Esophagus (tissue), 2 donors: ENCODE measurements around the gene PDXK. TPM values are rescaled to one million over a fixed set of nuclear protein-coding genes. Genes with fewer than 3 reads are reported as not detected.
A peak's percentile ranks its signal among the peaks of the same experiment; 100 is the strongest.

ENCODE experiments used
- H3K27ac ChIP-seq, 2 donors: one replicate each; pipeline ENCODE4 v1.5.1; 2013; ENCODE audit warnings: low read depth in 2 of 2, mild to moderate bottlenecking in 2 of 2, inconsistent platforms in 1 of 2, low read length in 1 of 2, moderate library complexity in 1 of 2
- H3K27me3 ChIP-seq, 2 donors: one replicate each; pipeline ENCODE4 v1.6.1; 2013; ENCODE audit warnings: low read length in 2 of 2, control low read depth in 1 of 2, mild to moderate bottlenecking in 1 of 2; ENCODE audit not compliant: insufficient read depth in 2 of 2, control insufficient read depth in 1 of 2
- H3K36me3 ChIP-seq, 2 donors: one replicate each; pipeline ENCODE4 v1.6.1; 2013; ENCODE audit warnings: low read length in 1 of 2; ENCODE audit not compliant: control insufficient read depth in 2 of 2, insufficient read depth in 2 of 2
- H3K4me1 ChIP-seq, 2 donors: one replicate each; pipeline ENCODE4 v1.6.1; 2013; ENCODE audit warnings: low read length in 1 of 2; ENCODE audit not compliant: control insufficient read depth in 2 of 2, insufficient read depth in 2 of 2
- H3K4me3 ChIP-seq, 2 donors: one replicate each; pipeline ENCODE4 v1.5.1; 2013; ENCODE audit warnings: low read length in 2 of 2, mild to moderate bottlenecking in 2 of 2, low read depth in 1 of 2, moderate library complexity in 1 of 2
- H3K9me3 ChIP-seq, 2 donors: one replicate each; pipeline ENCODE4 v1.6.1; 2013; ENCODE audit warnings: mild to moderate bottlenecking in 2 of 2, low read depth in 1 of 2, low read length in 1 of 2, moderate library complexity in 1 of 2; ENCODE audit not compliant: control insufficient read depth in 2 of 2, insufficient read depth in 1 of 2
- WGBS, 2 donors: extraction: QIAGEN DNeasy Blood & Tissue Kit; methylation state at CpG; one replicate each; pipeline ENCODE4 v1.1.7; 2013; 5-methylcytosine and 5-hydroxymethylcytosine counted together
- polyA plus RNA-seq, 2 donors: library from polyadenylated mRNA; stranded (reverse); fragments of 200-250 nt; gene quantifications; one replicate each; pipeline ENCODE4 v1.2.3, GENCODE V29; 2013
- donor health status: healthy with polysubstance abuse.
- donor health status: Bipolar disorder and iron deficiency.

PDXK gene
- polyA plus RNA-seq, 2 donors: 54.7 to 73.4 TPM

DNA sequence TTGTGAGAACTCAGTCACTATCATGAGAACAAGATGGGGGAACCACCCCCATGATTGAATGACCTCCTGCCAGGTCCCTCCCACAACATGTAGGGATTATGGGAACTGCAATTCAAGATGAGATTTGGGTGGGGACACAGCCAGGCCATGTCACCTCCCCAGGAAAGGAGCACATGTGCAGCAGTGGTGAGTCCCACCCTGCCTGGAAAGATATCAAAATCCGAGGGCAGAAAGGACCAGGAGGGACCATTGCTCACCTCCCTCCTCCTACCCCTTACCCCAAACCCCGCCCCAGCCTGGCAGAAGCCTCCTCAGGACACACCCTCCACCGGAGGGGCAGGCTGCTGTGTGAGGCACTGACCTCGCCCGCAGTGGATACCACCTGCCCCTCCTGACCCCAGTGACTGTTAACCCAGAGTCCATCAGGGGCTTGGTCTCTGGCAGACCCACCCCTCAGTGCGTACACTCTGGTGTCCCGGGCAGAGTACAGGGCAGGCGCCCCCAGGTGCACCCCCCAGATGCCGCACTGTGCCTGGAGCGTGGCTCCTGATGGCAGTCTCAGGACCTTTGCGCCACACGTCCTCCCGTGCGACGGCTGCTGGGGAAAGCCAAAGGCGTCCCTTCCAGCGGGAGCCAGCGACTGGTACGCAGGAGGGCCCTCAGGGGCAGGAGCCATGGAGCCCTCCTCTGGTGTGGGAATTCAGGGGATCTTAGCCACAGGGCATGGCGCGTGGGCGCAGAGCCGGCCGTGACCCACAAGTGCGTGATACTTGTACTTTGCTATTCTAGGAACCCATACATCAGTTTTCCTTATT lies 20.9 kb downstream of the PDXK start:
- H3K9me3 ChIP-seq: no peaks in the 10 kb centered on the region
- H3K27ac ChIP-seq: no peak overlapping the region
- H3K4me1 ChIP-seq: peaks cover 0 to 11% of the 10 kb centered on the region in 2 donors
- H3K27me3 ChIP-seq: no peaks in the 10 kb centered on the region
- 86 to 90% methylated on average over 25 of the region's 25 CpGs for WGBS, 2 donors
- H3K36me3 ChIP-seq: peaks cover 0 to 46% of the 10 kb centered on the region in 2 donors
- no peak overlapping the region for H3K4me3 ChIP-seq

GRCh38 chr21:43740497-43741156 lies 21.7 kb downstream of the PDXK start:
- no peak overlapping the region for H3K4me3 ChIP-seq
- H3K27me3 ChIP-seq: no peaks in the 10 kb centered on the region
- H3K9me3 ChIP-seq: no peaks in the 10 kb centered on the region
- H3K36me3 ChIP-seq: peaks cover 0 to 45% of the 10 kb centered on the region in 2 donors
- WGBS, 2 donors: 51 to 56% methylated on average over 23 to 25 of the region's 25 CpGs
- H3K4me1 ChIP-seq: peaks cover 0 to 10% of the 10 kb centered on the region in 2 donors
- peak overlapping the region in 1 of 2 donors; percentile 71 for H3K27ac ChIP-seq

DNA sequence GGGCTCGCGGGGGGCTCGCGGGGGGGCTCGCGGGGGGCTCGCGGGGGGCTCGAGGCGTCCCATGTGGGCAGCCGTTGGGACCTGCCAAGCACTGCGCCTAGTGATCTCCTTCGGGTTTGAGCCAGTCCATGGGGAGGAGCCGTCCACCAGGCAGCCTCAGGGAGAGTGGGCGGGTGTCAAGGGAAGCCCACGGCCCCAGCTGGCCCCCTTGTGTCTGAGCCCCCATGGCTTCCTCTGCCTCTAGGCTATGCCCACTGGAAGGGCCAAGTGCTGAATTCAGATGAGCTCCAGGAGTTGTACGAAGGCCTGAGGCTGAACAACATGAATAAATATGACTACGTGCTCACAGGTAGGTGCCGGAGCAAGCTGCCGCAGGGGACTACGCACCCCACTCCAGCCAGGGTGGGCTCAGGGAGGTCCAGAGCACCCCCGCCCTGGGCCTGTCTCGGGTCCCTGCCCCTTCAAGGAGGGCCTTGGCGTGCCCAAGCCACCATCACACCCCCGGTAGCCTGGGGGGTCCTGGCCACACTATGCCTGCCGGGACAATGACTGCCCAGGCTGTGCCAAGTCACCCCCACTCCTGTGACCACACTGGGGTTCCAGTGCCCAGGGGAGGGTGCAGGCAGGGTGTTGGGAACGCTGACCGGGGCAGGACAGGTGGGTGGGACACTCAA lies 22.6 kb downstream of the PDXK start:
- WGBS, 2 donors: 60 to 76% methylated on average over 21 to 28 of the region's 28 CpGs
- H3K4me1 ChIP-seq: peaks cover 0 to 10% of the 10 kb centered on the region in 2 donors
- no peaks in the 10 kb centered on the region for H3K9me3 ChIP-seq
- no peak overlapping the region for H3K27ac ChIP-seq
- peaks cover 0 to 46% of the 10 kb centered on the region in 2 donors for H3K36me3 ChIP-seq
- H3K4me3 ChIP-seq: no peak overlapping the region
- H3K27me3 ChIP-seq: no peaks in the 10 kb centered on the region

- peaks cover 0 to 38% of the 10 kb centered on the region in 2 donors for H3K36me3 ChIP-seq
- no peaks in the 10 kb centered on the region for H3K9me3 ChIP-seq
- peaks cover 0 to 10% of the 10 kb centered on the region in 2 donors for H3K4me1 ChIP-seq
- no peaks in the 10 kb centered on the region for H3K27me3 ChIP-seq
- no peak overlapping the region for H3K4me3 ChIP-seq
- 90 to 95% methylated on average over 8 of the region's 8 CpGs for WGBS, 2 donors
- H3K27ac ChIP-seq: peak overlapping the region in 1 of 2 donors; percentile 17
These were observed 25.0 kb downstream of the PDXK start for GRCh38 chr21:43743947-43744346.

DNA sequence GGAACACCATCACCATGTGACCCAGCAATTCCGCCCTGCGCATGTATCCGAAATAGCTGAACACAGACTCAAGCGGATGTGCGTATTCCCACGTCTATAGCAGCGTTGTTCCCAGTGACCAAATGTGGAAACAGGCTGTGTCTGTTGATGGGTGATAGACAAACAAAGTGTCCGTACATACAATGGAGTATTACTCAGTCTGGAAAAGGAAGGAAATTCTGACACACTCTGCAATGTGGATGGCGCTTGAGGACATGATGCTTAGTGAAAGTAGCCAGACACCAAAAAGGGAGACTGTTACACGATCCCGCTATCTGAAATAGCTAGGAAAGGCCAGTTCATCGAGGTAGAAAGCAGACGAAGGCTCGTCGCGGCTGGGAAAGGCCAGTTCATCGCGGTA lies 25.8 kb downstream of the PDXK start:
- Histone ChIP-seq H3K4me3 (no peak overlapping the region), H3K27me3 (no peaks in the 10 kb centered on the region), H3K36me3 (peaks cover 0 to 43% of the 10 kb centered on the region in 2 donors), H3K4me1 (peaks cover 0 to 10% of the 10 kb centered on the region in 2 donors), H3K27ac (no peak overlapping the region), H3K9me3 (no peaks in the 10 kb centered on the region)
- WGBS, 2 donors: 97 to 98% methylated on average over 18 of the region's 18 CpGs

- Histone ChIP-seq H3K27me3 (no peaks in the 10 kb centered on the region), H3K27ac (no peak overlapping the region), H3K9me3 (no peaks in the 10 kb centered on the region), H3K4me1 (peaks cover 0 to 4% of the 10 kb centered on the region in 2 donors), H3K36me3 (peaks cover 0 to 55% of the 10 kb centered on the region in 2 donors), H3K4me3 (no peak overlapping the region)
- WGBS, 2 donors: 93 to 94% methylated on average over 16 of the region's 16 CpGs
These were observed 27.0 kb downstream of the PDXK start for GRCh38 chr21:43745772-43746517.

DNA sequence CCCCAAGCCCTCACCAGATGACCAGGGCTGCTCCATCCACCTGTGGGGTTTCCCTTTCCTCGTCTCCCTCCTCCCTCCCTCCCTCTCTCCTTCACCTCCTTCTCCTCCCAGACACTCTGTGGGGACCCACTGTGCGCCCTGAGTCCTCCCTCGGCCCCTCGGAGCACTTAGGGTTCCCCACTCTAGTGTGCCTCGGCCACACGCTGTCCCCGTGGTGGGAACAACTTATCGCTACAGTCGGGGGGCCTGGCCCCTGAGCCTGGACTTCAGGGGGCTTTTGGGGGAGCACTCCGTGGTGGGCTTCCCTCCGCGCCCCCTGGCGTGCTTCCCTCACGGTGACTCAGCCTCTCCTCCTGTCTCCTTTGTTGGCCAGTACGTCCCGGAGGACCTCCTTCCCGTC lies 29.7 kb downstream of the PDXK start:
- Histone ChIP-seq H3K27ac (no peak overlapping the region), H3K27me3 (no peaks in the 10 kb centered on the region), H3K4me1 (peaks cover 0 to 4% of the 10 kb centered on the region in 2 donors), H3K36me3 (peaks cover 0 to 68% of the 10 kb centered on the region in 2 donors), H3K9me3 (no peaks in the 10 kb centered on the region), H3K4me3 (no peak overlapping the region)
- WGBS, 2 donors: 96% methylated on average over 16 to 17 of the region's 17 CpGs

- no peak overlapping the region for H3K4me3 ChIP-seq
- no peaks in the 10 kb centered on the region for H3K27me3 ChIP-seq
- H3K4me1 ChIP-seq: peaks cover 0 to 2% of the 10 kb centered on the region in 2 donors
- WGBS, 2 donors: 84 to 86% methylated on average over 17 to 18 of the region's 18 CpGs
- peaks cover 0 to 61% of the 10 kb centered on the region in 2 donors for H3K36me3 ChIP-seq
- no peak overlapping the region for H3K27ac ChIP-seq
- no peaks in the 10 kb centered on the region for H3K9me3 ChIP-seq
These were observed 30.8 kb downstream of the PDXK start for GRCh38 chr21:43749651-43750262.
